Measurements from ENCODE around the gene PROX1.

Gene PROX1

DNA sequence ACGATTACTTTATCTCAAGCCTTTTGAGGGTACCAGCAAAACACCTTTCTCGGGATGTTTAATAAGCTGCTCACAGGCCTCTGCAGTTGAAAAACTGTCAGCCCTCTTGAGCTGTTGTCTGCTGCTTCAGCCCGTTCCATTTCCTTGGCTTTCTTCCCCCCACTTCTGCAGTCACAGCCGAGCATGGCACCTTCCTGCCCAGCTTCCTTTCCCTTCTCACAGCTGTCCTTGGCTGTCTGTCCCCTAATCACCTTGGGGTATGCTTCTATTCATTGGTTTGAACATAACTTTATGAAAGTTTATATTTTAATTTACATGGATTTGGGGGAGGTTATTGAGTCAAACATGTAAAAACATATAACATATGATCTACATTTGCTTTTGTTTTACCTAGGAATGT, 6.9 kb upstream of the PROX1 start:
- DNase-seq: no peak

- DNase-seq: no peak
Measured at GRCh38 chr1:213982289-213982671, 5.5 kb upstream of the PROX1 start.

DNA sequence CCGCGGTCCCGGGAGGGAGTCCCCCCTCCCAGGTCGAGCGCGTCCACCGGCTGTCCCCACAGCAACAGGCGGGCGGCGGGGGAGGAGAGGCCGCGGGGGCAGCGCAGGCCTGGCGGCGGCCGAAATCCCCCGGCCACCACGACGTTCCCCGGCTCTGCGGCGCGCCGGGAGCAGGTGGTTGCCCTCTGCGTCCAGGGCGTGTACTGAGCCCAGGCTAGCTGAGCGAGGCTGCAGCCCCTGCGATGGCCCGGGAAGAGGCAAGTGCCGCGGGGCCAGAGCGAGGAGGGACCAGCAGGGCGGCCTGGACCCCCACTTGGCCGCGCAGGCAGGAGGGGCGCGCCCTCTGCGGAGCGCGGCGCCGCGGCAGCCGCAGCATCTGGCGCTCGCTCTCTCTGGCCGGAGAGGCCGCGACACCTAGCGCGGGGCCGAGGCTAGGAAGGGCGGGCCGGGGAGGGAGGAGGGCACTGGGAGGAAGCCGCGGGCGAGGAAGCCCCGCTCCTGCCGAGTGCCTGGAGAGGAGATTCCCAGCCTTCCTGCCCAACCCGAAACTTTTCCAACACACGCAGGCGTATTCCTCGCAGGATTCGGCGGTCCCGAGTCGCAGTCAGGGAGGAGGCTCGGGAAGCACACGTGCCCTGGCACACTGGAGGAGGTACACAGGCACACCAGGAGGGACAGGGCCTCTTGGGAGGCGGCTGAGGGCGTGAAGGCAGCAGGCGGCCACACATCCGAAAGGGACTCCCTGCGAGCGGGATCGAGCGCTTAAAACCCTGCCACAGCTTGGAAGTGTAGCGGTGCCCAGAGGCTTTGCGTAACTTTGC, 4.9 kb upstream of the PROX1 start:
- DNase-seq: no peak

GRCh38 chr1:213983493-213984386, 4.0 kb upstream of the PROX1 start:
- DNase-seq: no peak

- no peak for DNase-seq
Measured at GRCh38 chr1:213984387-213985208, 3.2 kb upstream of the PROX1 start.

- DNase-seq: no peak
Measured at GRCh38 chr1:213985209-213986019, 2.4 kb upstream of the PROX1 start.

DNA sequence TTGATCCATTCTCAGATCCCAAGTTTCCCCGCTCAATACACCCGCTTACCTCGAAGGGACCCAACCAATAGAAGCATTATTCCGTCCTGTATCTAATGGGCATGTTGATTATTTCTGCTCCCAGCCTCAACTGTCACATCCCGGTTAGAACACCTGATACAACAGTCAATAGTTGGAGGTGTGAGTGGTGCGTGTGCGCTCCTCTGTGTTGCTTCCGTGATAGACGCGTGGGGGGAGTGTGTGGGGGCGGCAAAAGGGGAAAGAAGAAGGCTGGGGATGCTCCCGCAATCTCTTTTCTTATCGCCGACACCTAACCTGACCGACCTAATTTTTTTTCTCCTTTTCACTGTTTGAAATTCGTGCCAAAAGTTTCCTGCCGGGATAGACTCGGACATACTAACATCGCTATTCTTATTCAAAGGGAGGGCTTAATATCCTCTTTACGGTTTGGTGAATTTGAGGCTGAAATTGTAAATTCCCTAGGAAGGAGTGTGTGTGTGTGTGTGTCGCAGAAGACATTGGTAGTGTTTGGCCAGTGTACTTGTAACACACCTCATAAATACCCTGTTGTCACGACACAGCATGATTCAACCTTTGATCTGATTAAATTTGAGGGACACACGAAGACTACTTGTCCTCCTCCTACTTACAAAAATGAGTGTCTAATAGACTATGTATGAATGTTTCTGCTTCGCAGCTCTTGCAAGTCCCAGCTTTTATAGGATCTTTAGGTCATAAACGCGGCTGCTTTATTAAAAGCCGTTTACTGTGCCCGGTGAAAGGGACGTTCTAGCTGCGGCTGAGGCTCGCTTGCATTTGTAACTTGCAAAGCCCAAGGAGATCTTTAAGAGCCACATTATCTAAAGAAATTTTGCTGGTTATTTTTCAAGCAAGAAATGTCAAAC, 1.5 kb upstream of the PROX1 start:
- no peak for DNase-seq

- DNase-seq: no peak
Measured at GRCh38 chr1:213986925-213987250, 885 bp upstream of the PROX1 start.

GRCh38 chr1:213987422-213987926, 299 bp upstream of the PROX1 start:
- DNase-seq: no peak

DNA sequence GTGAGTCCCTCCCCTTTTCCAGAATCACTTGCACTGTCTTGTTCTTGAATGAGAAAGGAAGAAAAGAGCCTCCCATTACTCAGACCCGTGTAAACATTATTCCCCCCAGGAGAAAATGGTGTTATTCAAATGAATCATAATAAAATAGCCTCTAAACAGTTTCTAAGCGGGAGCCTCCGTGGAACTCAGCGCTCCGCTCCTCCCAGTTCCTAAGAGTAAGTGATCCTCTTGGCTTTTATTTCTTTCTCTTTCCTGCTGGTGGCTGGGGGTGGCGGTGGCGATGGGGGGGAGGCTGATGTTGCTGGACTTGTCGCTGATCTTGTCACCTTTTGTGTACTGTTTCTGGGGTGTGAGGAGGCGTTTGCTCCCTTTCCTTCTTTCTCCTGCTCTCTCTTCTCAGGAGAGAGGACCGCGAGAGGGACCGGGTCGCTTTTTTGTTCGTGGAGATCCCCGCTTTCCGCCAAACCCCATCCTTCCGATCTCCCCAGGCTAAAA, 781 bp downstream of the PROX1 start:
- DNase-seq: no peak

GRCh38 chr1:213989002-213989855, 1.5 kb downstream of the PROX1 start:
- no peak for DNase-seq

- no peak for DNase-seq
Measured at GRCh38 chr1:213993929-213994328, 6.2 kb downstream of the PROX1 start.

- DNase-seq: no peak
Measured at GRCh38 chr1:213994888-213995287, 7.1 kb downstream of the PROX1 start.

GRCh38 chr1:213995603-213996002, 7.8 kb downstream of the PROX1 start:
- DNase-seq: no peak

DNA sequence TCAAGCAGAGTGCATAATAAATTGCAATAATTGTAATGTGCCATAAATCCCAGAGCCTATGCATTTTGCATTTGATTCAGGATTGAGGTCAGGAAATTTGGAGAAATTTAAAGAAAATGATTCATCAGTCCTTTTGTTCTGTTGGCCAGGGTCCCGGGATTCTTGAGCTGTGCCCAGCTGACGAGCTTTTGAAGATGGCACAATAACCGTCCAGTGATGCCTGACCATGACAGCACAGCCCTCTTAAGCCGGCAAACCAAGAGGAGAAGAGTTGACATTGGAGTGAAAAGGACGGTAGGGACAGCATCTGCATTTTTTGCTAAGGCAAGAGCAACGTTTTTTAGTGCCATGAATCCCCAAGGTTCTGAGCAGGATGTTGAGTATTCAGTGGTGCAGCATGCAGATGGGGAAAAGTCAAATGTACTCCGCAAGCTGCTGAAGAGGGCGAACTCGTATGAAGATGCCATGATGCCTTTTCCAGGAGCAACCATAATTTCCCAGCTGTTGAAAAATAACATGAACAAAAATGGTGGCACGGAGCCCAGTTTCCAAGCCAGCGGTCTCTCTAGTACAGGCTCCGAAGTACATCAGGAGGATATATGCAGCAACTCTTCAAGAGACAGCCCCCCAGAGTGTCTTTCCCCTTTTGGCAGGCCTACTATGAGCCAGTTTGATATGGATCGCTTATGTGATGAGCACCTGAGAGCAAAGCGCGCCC, 8.7 kb downstream of the PROX1 start:
- DNase-seq: no peak

GRCh38 chr1:213997038-213997771, 9.4 kb downstream of the PROX1 start:
- no peak for DNase-seq

DNA sequence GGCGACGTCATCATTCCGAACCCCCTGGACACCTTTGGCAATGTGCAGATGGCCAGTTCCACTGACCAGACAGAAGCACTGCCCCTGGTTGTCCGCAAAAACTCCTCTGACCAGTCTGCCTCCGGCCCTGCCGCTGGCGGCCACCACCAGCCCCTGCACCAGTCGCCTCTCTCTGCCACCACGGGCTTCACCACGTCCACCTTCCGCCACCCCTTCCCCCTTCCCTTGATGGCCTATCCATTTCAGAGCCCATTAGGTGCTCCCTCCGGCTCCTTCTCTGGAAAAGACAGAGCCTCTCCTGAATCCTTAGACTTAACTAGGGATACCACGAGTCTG, 10.0 kb downstream of the PROX1 start:
- DNase-seq: no peak

- no peak for DNase-seq
Measured at GRCh38 chr1:213998785-213999184, 11.0 kb downstream of the PROX1 start.

GRCh38 chr1:213999732-214000131, 12.0 kb downstream of the PROX1 start:
- no peak for DNase-seq
